ENCODE measurements around the gene RHOA.

The RHOA gene

DNA sequence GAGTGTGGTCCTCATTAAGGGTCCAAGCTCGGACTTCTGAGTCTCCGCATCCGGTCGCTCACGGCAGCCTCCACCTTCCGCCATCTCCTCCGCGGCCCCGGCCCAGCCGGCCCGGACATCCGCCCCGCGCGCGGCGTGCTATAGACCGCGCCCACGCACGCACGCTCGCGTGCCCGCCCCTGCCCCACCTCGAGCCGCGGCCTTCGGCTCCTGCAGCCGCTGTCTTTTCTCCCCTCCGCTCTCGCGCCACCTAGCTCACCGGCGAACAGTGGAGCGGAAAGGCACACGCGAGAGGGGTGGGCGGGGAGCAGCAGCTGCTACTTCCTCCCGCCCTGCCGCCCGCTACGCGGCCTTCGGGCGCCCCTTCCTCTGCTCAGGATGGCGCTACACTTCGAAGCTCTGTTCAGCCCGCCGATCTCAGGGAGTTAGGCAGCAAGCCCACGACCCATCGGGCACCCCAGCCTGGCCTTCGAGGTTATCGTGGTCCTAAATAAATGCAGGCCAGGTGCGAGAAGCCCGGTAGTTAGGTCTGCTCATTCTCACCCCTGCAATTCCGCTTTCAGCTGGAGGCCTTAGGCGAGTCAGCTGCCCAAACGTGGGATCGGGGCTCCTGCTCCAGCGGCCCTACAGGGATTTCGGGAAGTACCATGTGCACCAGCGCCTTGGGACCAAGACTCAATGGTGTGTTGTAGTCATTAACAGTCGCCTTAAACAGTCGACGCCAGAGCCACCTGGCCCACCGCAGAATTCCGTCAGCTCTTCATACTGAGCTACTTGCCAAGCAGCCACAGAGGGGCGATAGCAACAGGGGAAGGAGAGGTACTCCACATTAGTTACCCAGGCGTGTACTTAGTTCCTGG is 71.6 kb downstream of the RHOA start, which contains the start of gene USP4 (continued):
- TF ChIP-seq ZNF514 (tag by site-specific recombination; IDR thresholded peaks at IDR 0.05): no peak
- no peak for TF ChIP-seq RBAK (tag by site-specific recombination; IDR thresholded peaks at IDR 0.05)
- TF ChIP-seq, protein P1, sequence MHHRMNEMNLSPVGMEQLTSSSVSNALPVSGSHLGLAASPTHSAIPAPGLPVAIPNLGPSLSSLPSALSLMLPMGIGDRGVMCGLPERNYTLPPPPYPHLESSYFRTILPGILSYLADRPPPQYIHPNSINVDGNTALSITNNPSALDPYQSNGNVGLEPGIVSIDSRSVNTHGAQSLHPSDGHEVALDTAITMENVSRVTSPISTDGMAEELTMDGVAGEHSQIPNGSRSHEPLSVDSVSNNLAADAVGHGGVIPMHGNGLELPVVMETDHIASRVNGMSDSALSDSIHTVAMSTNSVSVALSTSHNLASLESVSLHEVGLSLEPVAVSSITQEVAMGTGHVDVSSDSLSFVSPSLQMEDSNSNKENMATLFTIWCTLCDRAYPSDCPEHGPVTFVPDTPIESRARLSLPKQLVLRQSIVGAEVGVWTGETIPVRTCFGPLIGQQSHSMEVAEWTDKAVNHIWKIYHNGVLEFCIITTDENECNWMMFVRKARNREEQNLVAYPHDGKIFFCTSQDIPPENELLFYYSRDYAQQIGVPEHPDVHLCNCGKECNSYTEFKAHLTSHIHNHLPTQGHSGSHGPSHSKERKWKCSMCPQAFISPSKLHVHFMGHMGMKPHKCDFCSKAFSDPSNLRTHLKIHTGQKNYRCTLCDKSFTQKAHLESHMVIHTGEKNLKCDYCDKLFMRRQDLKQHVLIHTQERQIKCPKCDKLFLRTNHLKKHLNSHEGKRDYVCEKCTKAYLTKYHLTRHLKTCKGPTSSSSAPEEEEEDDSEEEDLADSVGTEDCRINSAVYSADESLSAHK (tag by site-specific recombination; IDR thresholded peaks at IDR 0.05): no peak
- TF ChIP-seq ZNF169 (tag by site-specific recombination; IDR thresholded peaks at IDR 0.05): no peak
- TF ChIP-seq ZNF830 (tag by site-specific recombination; IDR thresholded peaks at IDR 0.05; ENCODE audit: low read depth): no peak
- TF ChIP-seq, protein P2, sequence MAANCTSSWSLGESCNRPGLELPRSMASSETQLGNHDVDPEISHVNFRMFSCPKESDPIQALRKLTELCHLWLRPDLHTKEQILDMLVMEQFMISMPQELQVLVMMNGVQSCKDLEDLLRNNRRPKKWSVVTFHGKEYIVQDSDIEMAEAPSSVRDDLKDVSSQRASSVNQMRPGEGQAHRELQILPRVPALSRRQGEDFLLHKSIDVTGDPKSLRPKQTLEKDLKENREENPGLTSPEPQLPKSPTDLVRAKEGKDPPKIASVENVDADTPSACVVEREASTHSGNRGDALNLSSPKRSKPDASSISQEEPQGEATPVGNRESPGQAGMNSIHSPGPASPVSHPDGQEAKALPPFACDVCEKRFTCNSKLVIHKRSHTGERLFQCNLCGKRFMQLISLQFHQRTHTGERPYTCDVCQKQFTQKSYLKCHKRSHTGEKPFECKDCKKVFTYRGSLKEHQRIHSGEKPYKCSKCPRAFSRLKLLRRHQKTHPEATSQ (tag by site-specific recombination; IDR thresholded peaks at IDR 0.05): no peak
- TF ChIP-seq REPIN1 (tag by site-specific recombination; IDR thresholded peaks at IDR 0.05; ENCODE audit: low read depth): no peak; the same call in 1 of the 2 replicates
- TF ChIP-seq, protein P3, sequence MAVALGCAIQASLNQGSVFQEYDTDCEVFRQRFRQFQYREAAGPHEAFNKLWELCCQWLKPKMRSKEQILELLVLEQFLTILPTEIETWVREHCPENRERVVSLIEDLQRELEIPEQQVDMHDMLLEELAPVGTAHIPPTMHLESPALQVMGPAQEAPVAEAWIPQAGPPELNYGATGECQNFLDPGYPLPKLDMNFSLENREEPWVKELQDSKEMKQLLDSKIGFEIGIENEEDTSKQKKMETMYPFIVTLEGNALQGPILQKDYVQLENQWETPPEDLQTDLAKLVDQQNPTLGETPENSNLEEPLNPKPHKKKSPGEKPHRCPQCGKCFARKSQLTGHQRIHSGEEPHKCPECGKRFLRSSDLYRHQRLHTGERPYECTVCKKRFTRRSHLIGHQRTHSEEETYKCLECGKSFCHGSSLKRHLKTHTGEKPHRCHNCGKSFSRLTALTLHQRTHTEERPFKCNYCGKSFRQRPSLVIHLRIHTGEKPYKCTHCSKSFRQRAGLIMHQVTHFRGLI (tag by site-specific recombination; IDR thresholded peaks at IDR 0.05): 0 out of 2 replicates have a peak, but pooled peaks have one; percentile 31
- no peak for TF ChIP-seq ZNF626 (tag by site-specific recombination; IDR thresholded peaks at IDR 0.05)
- TF ChIP-seq, protein P4, sequence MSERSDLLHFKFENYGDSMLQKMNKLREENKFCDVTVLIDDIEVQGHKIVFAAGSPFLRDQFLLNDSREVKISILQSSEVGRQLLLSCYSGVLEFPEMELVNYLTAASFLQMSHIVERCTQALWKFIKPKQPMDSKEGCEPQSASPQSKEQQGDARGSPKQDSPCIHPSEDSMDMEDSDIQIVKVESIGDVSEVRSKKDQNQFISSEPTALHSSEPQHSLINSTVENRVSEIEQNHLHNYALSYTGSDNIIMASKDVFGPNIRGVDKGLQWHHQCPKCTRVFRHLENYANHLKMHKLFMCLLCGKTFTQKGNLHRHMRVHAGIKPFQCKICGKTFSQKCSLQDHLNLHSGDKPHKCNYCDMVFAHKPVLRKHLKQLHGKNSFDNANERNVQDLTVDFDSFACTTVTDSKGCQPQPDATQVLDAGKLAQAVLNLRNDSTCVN (tag by site-specific recombination; optimal IDR thresholded peaks at IDR 0.05): peak; percentile 95
- TF ChIP-seq ZNF544 (tag by site-specific recombination; IDR thresholded peaks at IDR 0.05): no peak
- TF ChIP-seq ZNF211 (tag by site-specific recombination; IDR thresholded peaks at IDR 0.05; ENCODE audit: low read depth): no peak
- no peak for TF ChIP-seq ZEB2 (tag by site-specific recombination; IDR thresholded peaks at IDR 0.05)
- no peak for TF ChIP-seq ZNF571 (tag by site-specific recombination; IDR thresholded peaks at IDR 0.05)
- no peak for TF ChIP-seq MZF1 (tag by site-specific recombination; IDR thresholded peaks at IDR 0.05; ENCODE audit: borderline replicate concordance)
- no peak for TF ChIP-seq ZNF837 (tag by site-specific recombination; IDR thresholded peaks at IDR 0.05)
- TF ChIP-seq ZNF629 (tag by site-specific recombination; IDR thresholded peaks at IDR 0.05): peak; percentile 16; the same call in 1 of the 2 replicates
- no peak for TF ChIP-seq ZNF843 (tag by site-specific recombination; IDR thresholded peaks at IDR 0.05)
- no peak for TF ChIP-seq ZBTB1 (tag by site-specific recombination; IDR thresholded peaks at IDR 0.05)
- TF ChIP-seq SP3 (tag by site-specific recombination; IDR thresholded peaks at IDR 0.05): peak; percentile 58
- no peak for TF ChIP-seq TCF7L2 (IDR thresholded peaks at IDR 0.05; ENCODE audit: borderline replicate concordance, low read depth, low read length)
- no peak for TF ChIP-seq ZNF558 (tag by site-specific recombination; IDR thresholded peaks at IDR 0.05)
- TF ChIP-seq, protein P5, sequence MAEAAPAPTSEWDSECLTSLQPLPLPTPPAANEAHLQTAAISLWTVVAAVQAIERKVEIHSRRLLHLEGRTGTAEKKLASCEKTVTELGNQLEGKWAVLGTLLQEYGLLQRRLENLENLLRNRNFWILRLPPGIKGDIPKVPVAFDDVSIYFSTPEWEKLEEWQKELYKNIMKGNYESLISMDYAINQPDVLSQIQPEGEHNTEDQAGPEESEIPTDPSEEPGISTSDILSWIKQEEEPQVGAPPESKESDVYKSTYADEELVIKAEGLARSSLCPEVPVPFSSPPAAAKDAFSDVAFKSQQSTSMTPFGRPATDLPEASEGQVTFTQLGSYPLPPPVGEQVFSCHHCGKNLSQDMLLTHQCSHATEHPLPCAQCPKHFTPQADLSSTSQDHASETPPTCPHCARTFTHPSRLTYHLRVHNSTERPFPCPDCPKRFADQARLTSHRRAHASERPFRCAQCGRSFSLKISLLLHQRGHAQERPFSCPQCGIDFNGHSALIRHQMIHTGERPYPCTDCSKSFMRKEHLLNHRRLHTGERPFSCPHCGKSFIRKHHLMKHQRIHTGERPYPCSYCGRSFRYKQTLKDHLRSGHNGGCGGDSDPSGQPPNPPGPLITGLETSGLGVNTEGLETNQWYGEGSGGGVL (tag by site-specific recombination; IDR thresholded peaks at IDR 0.05): peak; percentile 43; the same call in 1 of the 2 replicates
- TF ChIP-seq, protein P6, sequence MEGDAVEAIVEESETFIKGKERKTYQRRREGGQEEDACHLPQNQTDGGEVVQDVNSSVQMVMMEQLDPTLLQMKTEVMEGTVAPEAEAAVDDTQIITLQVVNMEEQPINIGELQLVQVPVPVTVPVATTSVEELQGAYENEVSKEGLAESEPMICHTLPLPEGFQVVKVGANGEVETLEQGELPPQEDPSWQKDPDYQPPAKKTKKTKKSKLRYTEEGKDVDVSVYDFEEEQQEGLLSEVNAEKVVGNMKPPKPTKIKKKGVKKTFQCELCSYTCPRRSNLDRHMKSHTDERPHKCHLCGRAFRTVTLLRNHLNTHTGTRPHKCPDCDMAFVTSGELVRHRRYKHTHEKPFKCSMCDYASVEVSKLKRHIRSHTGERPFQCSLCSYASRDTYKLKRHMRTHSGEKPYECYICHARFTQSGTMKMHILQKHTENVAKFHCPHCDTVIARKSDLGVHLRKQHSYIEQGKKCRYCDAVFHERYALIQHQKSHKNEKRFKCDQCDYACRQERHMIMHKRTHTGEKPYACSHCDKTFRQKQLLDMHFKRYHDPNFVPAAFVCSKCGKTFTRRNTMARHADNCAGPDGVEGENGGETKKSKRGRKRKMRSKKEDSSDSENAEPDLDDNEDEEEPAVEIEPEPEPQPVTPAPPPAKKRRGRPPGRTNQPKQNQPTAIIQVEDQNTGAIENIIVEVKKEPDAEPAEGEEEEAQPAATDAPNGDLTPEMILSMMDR (tag by site-specific recombination; IDR thresholded peaks at IDR 0.05): peak; percentile 78
- TF ChIP-seq, protein P7, sequence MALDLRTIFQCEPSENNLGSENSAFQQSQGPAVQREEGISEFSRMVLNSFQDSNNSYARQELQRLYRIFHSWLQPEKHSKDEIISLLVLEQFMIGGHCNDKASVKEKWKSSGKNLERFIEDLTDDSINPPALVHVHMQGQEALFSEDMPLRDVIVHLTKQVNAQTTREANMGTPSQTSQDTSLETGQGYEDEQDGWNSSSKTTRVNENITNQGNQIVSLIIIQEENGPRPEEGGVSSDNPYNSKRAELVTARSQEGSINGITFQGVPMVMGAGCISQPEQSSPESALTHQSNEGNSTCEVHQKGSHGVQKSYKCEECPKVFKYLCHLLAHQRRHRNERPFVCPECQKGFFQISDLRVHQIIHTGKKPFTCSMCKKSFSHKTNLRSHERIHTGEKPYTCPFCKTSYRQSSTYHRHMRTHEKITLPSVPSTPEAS (tag by site-specific recombination; IDR thresholded peaks at IDR 0.05): no peak
- TF ChIP-seq, protein P8, sequence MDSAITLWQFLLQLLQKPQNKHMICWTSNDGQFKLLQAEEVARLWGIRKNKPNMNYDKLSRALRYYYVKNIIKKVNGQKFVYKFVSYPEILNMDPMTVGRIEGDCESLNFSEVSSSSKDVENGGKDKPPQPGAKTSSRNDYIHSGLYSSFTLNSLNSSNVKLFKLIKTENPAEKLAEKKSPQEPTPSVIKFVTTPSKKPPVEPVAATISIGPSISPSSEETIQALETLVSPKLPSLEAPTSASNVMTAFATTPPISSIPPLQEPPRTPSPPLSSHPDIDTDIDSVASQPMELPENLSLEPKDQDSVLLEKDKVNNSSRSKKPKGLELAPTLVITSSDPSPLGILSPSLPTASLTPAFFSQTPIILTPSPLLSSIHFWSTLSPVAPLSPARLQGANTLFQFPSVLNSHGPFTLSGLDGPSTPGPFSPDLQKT (IDR thresholded peaks at IDR 0.05; ENCODE audit: borderline replicate concordance, low read depth, low read length): no peak; the same call in 1 of the 2 replicates

All from HEK293 (cell line).